Right lobe of liver (tissue), 6 donors: ENCODE results near the gene GFRA1. TPM values are rescaled to one million over a fixed set of nuclear protein-coding genes. Genes with fewer than 3 reads are reported as not detected.
A peak's percentile ranks its signal among the peaks of the same experiment; 100 is the strongest.

Experiments used
- ATAC-seq, 4 donors: fragments of 200-7000 bp; cut with Tn5 transposase; one replicate each; pipeline ENCODE4 v1.9.1; 2020; ENCODE audit warnings: mild to moderate bottlenecking in 4 of 4, moderate library complexity in 4 of 4
- DNase-seq, 3 donors: peaks; one replicate each; pipeline ENCODE4 v3.0.0-alpha.2; 2020
- H3K27ac ChIP-seq, 3 donors: fragments of 200-600 bp; one replicate each; pipeline ENCODE4 v1.8.0; 2022
- H3K27me3 ChIP-seq, 2 donors: fragments of 200-600 bp; one replicate each; pipeline ENCODE4 v1.8.0; 2022
- H3K36me3 ChIP-seq, 4 donors: fragments of 200-600 bp; sonication (generic) in 1 of 4; one replicate each; pipeline versions ENCODE4 v1.5.1 to v1.8.0; 2017 to 2022; ENCODE audit warnings: control low read depth in 1 of 4
- H3K4me1 ChIP-seq, 4 donors: fragments of 200-600 bp; sonication (generic) in 1 of 4; one replicate each; pipeline versions ENCODE4 v1.5.1 to v1.8.0; 2017 to 2022; ENCODE audit warnings: control low read depth in 1 of 4
- H3K4me3 ChIP-seq, 3 donors: fragments of 200-600 bp; one replicate each; pipeline ENCODE4 v1.8.0; 2022
- H3K9me3 ChIP-seq, 4 donors: fragments of 200-600 bp; sonication (generic) in 1 of 4; one replicate each; pipeline versions ENCODE4 v1.5.1 to v1.8.0; 2017 to 2022; ENCODE audit warnings: control low read depth in 1 of 4
- POLR2A ChIP-seq: fragments of 450-650 bp; IDR thresholded peaks from one replicate; pipeline ENCODE4 v1.6.1; 2017; ENCODE audit warnings: antibody characterized with exemption, mild to moderate bottlenecking
- WGBS: methylation state at CpG from one replicate; pipeline ENCODE4 v1.1.6; 2018; ENCODE audit warnings: low coverage, low lambda C conversion rate; ENCODE audit not compliant: insufficient coverage; ENCODE audit errors: missing lambda C conversion rate; 5-methylcytosine and 5-hydroxymethylcytosine counted together
- intact Hi-C, 2 donors: fragments of 100-400 bp; cut with DNase I; formaldehyde crosslinking; loops; one replicate each; pipeline versions ENCODE4 v1.11.2 to v1.14.1; 2022
- total RNA-seq, 6 experiments: library from RNA; depleted of rRNA in 2 of 6; stranded (reverse); fragments of >200 nt in 2 of 6; fragmentation: NEBNext Ultra II Directional in 3 of 6; extraction: Animal tissue kit (Norgen Biotek cat#: 25700) in 3 of 6; gene quantifications; one replicate each; pipeline versions ENCODE4 v1.1.0 to v1.2.4, GENCODE V29; 2016 to 2023
- TF ChIP-seq, protein P1 (sequence below), 4 donors: fragments of 200-600 bp in 3 of 4; fragments of 450-650 bp in 1 of 4; IDR thresholded peaks; one replicate each; pipeline versions ENCODE4 v1.5.1 to v1.8.0; 2016 to 2022; ENCODE audit warnings: antibody characterized with exemption in 4 of 4, mild to moderate bottlenecking in 2 of 4
- donor health status: DM: no; HTN: yes; CAD: no.
- donor health status: DM: no; HTN: no; CAD: no.
- donor health status: DM: no; HTN: no; CAD: no.
- donor health status: DM: no; HTN: yes; CAD: no.
- donor health status: DM: no; HTN: yes; CAD: no.

Gene GFRA1
- total RNA-seq, 6 experiments from 2014 or later, result 17.9 to 67.8 (median 42.8) TPM

DNA sequence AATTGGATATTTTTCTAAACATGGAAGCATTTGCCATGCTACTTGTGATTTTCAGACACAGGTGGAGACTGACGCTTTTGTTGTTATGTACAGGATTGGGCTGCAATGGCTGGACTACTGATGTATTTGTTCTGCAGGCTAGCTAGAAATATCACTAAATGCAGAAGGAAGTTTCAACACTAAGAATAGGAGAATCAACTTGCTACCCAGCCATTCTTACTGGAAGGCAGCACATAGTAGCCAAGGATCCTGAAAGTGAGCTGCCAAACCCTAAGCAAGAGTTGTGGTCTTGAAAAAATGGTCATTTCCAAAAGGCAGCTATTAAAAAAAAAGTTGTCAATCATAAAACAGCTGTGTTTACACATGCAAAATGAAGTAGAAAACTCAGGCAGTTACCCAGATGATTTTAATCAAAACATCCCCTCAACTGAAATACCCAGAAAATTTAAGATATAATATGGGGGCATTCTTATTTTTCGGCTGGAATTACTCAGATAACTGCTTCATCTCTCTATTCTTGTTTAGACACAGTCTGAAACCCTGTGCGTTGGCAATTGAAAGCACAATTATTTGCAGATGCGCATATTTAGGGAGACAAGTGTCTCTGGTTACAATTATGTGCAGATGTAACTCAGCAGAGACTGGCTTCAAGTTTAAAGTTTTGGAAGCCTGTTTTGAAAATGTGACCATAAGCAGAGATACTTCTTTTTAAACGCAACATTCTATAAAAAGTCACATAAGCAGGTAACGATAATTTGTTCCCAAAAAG is 31.2 kb downstream of the GFRA1 start:
- ATAC-seq, result no peak
- TF ChIP-seq, protein P1, sequence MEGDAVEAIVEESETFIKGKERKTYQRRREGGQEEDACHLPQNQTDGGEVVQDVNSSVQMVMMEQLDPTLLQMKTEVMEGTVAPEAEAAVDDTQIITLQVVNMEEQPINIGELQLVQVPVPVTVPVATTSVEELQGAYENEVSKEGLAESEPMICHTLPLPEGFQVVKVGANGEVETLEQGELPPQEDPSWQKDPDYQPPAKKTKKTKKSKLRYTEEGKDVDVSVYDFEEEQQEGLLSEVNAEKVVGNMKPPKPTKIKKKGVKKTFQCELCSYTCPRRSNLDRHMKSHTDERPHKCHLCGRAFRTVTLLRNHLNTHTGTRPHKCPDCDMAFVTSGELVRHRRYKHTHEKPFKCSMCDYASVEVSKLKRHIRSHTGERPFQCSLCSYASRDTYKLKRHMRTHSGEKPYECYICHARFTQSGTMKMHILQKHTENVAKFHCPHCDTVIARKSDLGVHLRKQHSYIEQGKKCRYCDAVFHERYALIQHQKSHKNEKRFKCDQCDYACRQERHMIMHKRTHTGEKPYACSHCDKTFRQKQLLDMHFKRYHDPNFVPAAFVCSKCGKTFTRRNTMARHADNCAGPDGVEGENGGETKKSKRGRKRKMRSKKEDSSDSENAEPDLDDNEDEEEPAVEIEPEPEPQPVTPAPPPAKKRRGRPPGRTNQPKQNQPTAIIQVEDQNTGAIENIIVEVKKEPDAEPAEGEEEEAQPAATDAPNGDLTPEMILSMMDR (IDR thresholded peaks at IDR 0.05), result no peak
- TF ChIP-seq POLR2A, result no peak
- no peaks in the 10 kb centered on the region for H3K27me3 ChIP-seq
- WGBS, result 77% methylated on average over 6 of the region's 6 CpGs
- peaks cover 0 to 29% (median 4%) of the 10 kb centered on the region in 4 donors for H3K4me1 ChIP-seq
- intact Hi-C loops, result no loop called here
- DNase-seq, result no peak
- no peak overlapping the region for H3K27ac ChIP-seq
- no peaks in the 10 kb centered on the region for H3K9me3 ChIP-seq
- H3K36me3 ChIP-seq, result no peaks in the 10 kb centered on the region
- no peak overlapping the region for H3K4me3 ChIP-seq

DNA sequence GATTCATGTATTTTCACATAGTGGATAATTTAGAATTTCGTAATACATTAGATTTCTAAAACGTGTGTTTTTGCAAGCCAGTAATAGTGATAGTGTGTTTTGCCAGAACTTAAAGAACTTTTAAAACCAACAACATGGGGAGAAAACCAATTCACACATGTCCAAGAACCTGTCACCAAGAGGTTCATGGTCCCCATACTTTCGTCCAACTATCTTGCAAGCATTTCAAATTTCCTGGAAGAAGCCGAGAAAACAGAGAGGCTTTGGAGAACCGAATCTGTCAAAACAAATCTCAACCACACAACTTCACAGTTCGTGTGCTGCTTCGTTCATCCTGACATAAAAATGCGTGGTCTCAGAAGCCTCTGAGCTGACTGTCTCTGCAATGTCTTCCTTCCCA is 31.9 kb downstream of the GFRA1 start:
- Histone ChIP-seq H3K27ac (no peak overlapping the region), H3K9me3 (no peaks in the 10 kb centered on the region), H3K4me1 (peaks cover 0 to 29% (median 4%) of the 10 kb centered on the region in 4 donors), H3K36me3 (no peaks in the 10 kb centered on the region), H3K4me3 (no peak overlapping the region), H3K27me3 (no peaks in the 10 kb centered on the region)
- intact Hi-C loops, result no loop called here
- DNase-seq (no peak), ATAC-seq (no peak)
- WGBS, result 56% methylated on average over 8 of the region's 8 CpGs
- no peak for TF ChIP-seq POLR2A
- TF ChIP-seq, protein P1 (IDR thresholded peaks at IDR 0.05), result no peak

DNA sequence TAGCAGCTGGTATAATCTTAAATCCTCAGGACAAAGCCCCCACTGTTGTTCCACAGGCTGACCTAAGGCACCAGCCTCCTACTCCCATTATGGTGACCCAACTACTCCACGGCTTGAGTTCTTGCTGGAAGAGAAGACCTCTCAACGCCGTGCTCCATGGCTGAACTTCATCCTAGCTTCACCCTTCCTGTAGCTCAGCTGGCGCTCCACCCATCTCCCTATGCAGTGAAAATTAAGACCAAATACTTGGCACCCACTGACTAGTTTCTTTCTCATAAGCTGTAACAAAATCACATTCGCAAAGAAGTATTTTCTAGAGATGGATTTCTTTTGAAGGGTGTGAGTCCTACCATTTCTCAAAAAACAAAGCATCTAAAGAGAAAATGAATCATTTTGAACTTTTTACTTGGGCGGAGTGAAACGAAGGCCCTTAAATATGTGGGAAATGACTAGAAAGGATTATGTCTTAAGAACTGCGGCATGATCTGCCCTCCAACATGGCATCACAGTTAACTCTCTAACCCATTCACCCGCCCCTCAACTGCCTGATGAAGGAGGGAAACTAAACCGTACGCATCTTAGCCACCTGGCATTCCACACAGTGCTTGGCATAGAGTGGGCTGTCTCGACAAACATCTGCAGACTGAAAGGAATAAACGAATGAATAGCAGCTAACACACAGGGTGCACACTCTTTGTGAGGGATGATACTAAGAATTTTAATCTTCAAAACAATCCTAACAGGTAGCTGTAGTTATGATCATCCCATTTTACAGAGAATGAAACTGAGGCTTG is 32.7 kb downstream of the GFRA1 start:
- H3K9me3 ChIP-seq, result no peaks in the 10 kb centered on the region
- H3K4me3 ChIP-seq, result no peak overlapping the region
- ATAC-seq (no peak), DNase-seq (no peak)
- intact Hi-C loops, result no loop called here
- no peak overlapping the region for H3K27ac ChIP-seq
- peaks cover 0 to 29% (median 4%) of the 10 kb centered on the region in 4 donors for H3K4me1 ChIP-seq
- H3K27me3 ChIP-seq, result no peaks in the 10 kb centered on the region
- TF ChIP-seq, protein P1 (IDR thresholded peaks at IDR 0.05), result no peak
- no peak for TF ChIP-seq POLR2A
- H3K36me3 ChIP-seq, result no peaks in the 10 kb centered on the region
- 91% methylated on average over 12 of the region's 13 CpGs for WGBS

DNA sequence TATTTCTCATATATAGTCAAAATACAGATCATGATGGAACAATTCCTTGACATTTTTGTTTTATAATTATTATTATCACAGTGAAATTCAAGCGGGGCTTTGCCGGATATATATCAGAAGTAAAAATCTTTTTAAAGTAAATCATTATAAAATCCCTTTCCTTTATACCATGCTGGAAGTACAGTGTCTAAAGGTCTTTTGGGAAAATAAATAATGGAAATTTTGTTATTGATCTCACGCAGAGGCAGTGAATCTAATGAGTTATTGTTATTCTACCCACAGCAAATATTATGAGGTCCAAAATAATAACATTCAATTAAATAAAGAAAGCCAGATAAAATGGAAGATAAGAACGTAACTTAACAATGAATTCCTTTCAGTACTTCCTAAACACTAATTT is 33.8 kb downstream of the GFRA1 start:
- DNase-seq (no peak), ATAC-seq (peak in 2 of 4 donors; percentile 20 to 36)
- no peak overlapping the region for H3K27ac ChIP-seq
- H3K9me3 ChIP-seq, result no peaks in the 10 kb centered on the region
- TF ChIP-seq, protein P1 (IDR thresholded peaks at IDR 0.05), result no peak
- TF ChIP-seq POLR2A, result no peak
- no peaks in the 10 kb centered on the region for H3K36me3 ChIP-seq
- WGBS, result 25% methylated on average over 4 of the region's 4 CpGs
- no peaks in the 10 kb centered on the region for H3K27me3 ChIP-seq
- H3K4me1 ChIP-seq, result peaks cover 0 to 29% (median 4%) of the 10 kb centered on the region in 4 donors
- H3K4me3 ChIP-seq, result no peak overlapping the region
- intact Hi-C loops, result no loop called here
